ENCODE data around the gene YIPF1.

DNA sequence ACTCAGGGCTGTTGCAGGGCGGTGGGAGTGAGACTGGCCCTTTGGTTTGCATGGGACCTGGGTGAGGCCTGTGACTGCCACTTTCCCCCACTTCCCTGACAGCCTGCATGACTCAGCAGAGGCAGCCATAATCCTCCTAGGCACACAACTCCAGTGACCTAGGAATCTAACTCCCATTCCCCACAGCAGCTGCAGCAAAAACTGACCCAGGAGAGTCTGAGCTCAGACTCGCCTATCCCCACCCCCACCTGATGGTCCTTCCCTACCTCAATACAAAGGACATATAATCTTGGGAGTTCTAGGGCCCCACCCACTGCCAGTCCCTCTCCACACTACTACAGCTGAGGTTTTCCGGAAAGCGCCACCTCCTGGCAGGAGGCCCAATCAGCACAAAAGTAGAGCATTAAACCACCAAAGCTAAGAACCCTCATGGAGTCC is 78.2 kb downstream of the YIPF1 start:
- TF ChIP-seq ZNF384 (IDR thresholded peaks at IDR 0.05) (no peak), TARDBP (IDR thresholded peaks at IDR 0.05) (no peak), ELF4 (IDR thresholded peaks at IDR 0.05) (no peak), NFRKB (IDR thresholded peaks at IDR 0.05) (no peak), FOXM1 (IDR thresholded peaks at IDR 0.05; ENCODE audit: borderline replicate concordance) (no peak), BHLHE40 (IDR thresholded peaks at IDR 0.05; ENCODE audit: borderline replicate concordance) (no peak), SUZ12 (IDR thresholded peaks at IDR 0.05) (no peak), HDGF (IDR thresholded peaks at IDR 0.05; ENCODE audit: borderline replicate concordance) (no peak)
- TF ChIP-seq, protein P1, sequence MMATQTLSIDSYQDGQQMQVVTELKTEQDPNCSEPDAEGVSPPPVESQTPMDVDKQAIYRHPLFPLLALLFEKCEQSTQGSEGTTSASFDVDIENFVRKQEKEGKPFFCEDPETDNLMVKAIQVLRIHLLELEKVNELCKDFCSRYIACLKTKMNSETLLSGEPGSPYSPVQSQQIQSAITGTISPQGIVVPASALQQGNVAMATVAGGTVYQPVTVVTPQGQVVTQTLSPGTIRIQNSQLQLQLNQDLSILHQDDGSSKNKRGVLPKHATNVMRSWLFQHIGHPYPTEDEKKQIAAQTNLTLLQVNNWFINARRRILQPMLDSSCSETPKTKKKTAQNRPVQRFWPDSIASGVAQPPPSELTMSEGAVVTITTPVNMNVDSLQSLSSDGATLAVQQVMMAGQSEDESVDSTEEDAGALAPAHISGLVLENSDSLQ (IDR thresholded peaks at IDR 0.05): no peak

All from HEK293T (cell line).